Testis (tissue), 2 donors: ENCODE data around the gene GPI.

Experiments used
- POLR2A ChIP-seq: fragments of 450-650 bp; IDR thresholded peaks from one replicate; pipeline ENCODE4 v1.6.1; 2017; ENCODE audit warnings: antibody characterized with exemption, mild to moderate bottlenecking, moderate library complexity
- TF ChIP-seq, protein P1 (sequence below), 3 experiments: fragments of 450-650 bp in 2 of 3; fragments of 200-600 bp in 1 of 3; sonication (generic) in 1 of 3; IDR thresholded peaks; one replicate each; pipeline ENCODE4 v1.5.1; 2016 to 2019; ENCODE audit warnings: antibody characterized with exemption in 3 of 3, mild to moderate bottlenecking in 2 of 3, moderate library complexity in 1 of 3

DNA sequence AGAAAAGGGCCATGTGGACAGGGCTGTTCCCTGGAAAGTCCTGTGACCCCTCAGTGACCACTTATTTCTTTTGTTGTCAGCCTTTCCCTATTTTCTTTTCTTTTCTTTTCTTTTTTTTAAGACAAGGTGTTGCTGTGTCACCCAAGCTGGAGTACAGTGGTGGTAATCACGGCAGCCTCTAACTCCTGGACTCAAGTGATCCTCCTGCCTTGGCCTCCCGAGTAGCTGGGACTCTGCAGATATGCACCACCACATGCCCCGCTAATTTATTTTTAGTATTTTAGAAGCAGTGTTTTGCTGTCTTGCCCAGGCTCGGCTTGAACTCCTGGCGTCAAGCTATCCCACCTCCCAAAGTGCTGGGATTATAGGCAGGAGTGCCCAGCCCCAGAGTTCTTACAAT lies 1.1 kb upstream of the GPI start:
- TF ChIP-seq, protein P1, sequence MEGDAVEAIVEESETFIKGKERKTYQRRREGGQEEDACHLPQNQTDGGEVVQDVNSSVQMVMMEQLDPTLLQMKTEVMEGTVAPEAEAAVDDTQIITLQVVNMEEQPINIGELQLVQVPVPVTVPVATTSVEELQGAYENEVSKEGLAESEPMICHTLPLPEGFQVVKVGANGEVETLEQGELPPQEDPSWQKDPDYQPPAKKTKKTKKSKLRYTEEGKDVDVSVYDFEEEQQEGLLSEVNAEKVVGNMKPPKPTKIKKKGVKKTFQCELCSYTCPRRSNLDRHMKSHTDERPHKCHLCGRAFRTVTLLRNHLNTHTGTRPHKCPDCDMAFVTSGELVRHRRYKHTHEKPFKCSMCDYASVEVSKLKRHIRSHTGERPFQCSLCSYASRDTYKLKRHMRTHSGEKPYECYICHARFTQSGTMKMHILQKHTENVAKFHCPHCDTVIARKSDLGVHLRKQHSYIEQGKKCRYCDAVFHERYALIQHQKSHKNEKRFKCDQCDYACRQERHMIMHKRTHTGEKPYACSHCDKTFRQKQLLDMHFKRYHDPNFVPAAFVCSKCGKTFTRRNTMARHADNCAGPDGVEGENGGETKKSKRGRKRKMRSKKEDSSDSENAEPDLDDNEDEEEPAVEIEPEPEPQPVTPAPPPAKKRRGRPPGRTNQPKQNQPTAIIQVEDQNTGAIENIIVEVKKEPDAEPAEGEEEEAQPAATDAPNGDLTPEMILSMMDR (IDR thresholded peaks at IDR 0.05) = no peak
- TF ChIP-seq POLR2A = no peak
